ENCODE measurements around the gene SNRPA1.

The SNRPA1 gene

GRCh38 chr15:101256757-101257156, 38.3 kb downstream of the SNRPA1 start:
- no peak for DNase-seq

DNA sequence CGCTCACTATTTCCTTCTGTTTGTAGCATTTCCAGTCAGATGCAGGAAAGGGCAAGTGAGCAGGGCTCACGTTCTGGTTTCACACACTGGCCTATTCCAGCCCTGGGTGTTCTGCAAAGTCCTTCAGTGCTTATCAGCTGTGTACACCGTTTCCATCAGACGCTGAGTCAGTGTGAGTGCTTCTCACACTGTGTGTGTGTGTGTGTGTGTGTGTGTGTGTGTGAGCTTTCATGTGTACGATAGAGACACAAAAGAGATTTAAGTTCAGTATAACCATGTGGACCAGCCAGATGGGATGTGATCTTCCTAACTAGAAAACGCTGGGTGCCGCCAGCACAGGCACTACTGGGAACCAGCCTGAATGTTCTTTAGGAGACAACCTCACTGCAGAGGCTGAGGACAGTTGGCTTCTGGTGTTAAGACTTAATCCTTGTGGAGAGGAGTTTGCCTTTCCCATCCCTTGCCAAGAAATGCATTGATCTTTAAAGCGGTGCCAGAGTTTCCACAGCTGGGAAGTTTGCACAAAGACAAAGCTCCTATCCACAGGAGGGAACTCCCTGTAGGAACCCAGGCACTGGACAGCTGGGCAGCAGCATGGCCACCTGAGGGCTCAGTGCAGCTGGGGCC, 39.3 kb downstream of the SNRPA1 start:
- DNase-seq: no peak

DNA sequence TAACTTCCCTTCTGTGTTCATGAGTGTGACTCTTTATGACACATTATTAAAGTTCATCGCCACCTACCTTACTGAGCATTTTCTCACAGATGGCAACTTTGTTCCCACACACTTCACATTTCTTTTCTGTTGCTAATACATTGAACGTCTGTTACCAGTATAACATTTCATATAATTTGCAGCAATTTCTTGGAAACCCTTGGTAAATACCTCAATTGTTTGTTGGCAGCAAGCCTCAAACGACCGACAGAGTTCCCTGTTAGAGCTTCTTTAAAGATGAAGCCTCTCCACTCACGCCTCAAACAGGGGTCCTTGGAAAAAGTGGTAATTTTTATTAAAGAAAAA, 40.0 kb downstream of the SNRPA1 start:
- DNase-seq: no peak

DNA sequence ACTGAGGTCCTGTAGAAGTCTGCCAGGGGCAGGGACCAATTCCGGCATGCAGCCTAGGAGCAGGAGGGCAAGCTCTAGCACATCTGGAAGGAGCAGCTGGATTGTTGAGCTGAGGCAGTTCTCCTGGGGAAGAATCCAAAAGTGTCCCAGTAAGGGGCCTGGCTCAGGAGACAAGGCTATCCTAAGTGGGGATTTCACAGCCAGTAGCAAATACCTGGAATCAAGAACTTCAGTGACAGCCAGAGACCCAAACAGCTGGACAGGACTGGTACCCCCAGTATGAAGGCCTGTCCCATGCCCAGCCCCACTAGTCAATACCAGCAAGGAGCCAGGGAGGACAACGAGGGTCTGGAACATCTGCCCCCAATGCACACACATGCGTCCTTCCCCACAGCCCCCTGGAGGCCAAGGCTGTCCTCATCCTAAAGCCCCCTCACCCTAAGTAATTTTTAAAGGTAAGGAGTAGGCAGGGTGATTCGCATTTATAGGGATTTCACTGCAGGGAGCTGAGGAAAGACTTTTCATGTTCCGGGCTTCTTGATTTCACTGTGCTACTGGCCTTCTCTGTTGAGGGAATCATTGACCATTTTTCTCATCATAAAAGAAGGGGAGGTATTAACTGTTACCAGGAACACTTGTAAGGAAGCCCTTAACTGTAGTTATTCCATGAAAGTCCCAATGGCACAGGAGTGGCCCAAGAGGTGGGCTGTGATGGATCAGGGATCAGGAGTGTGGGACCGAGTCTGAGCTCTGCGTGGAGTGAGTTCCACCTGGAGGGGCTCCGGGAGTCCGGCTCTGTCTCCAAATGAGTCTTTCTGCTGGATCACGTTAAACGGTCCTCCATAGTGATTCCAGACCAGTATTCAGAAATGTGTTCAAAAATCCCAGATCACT, 40.6 kb downstream of the SNRPA1 start:
- DNase-seq: no peak

- no peak for DNase-seq
Observed at GRCh38 chr15:101252836-101253235, 42.2 kb downstream of the SNRPA1 start.

DNA sequence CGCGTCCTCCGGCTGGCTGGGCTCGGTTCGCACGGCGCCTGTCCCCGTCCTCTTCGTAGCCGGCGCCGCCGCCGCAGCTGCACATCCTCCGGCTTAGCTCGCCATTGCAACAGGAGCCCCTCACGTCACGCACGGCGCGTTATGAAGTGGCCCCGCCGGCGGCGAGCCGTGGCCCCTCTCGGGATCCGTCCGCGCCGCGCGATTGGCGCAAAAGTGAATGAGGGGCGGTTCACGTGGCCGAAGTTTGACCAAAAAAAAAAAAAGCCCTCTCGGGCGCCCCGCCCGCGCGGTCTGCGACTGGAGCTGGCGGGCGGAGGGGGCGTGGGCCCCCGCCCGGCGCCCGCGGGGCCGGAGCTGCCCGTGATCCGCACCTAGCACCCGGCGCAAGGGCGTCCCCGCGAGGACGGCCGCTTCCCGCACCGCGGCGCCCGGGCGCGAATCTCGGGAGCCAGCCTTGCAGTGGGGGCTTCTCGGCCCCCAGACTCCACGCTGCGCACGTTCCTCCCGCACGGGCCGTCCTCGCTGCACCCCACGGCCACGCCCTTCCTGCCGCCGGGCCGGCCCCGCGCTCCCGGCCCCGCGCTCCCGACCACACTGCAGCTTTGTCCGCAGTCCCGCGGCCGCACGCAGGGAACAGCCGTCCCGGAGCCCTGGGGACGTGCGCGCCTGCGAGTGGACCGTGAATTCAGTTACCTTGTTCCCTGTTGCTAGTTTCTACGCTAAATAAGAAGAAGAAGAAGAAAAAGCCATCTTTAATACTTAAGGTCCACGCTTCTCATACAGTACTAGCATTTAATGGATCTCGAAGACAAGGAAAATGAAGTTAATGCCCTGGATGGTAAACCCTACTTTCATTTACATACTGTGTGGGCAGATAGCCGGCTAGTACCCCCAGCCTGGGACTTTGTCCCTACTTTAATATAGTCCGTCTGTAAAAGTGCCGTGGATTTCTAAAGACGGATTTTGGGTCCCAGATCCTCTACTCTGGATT, 42.9 kb downstream of the SNRPA1 start, which contains the start of gene CHSY1:
TSS of gene CHSY1 (minus strand) at position 219 of the 991 bp plus-strand sequence. CDS start 592 bp downstream, outside the sequence.
- DNase-seq: peak; percentile 88

GRCh38 chr15:101250873-101251829, 43.9 kb downstream of the SNRPA1 start:
- DNase-seq: no peak

GRCh38 chr15:101250341-101250831, 44.7 kb downstream of the SNRPA1 start:
- no peak for DNase-seq

DNA sequence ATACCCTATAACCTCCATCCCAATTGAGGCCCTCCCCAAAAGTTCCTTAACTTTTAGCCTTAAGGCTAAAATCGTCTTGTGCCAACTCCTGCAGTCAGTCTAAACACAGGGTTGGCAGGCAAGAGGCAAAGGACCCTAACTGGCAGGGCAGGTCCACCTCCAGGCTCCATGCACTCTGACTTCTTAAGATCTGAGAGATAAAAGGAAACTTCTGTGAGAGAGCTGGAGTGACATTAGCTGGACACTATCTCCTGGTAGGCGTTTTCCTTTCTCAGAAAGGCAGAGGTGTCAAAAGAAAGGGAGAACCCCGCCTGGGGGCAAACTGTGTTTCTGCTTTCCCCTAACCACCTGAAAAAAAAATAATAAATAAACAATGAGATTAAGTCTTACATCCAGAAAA, 46.8 kb downstream of the SNRPA1 start:
- DNase-seq: no peak

DNA sequence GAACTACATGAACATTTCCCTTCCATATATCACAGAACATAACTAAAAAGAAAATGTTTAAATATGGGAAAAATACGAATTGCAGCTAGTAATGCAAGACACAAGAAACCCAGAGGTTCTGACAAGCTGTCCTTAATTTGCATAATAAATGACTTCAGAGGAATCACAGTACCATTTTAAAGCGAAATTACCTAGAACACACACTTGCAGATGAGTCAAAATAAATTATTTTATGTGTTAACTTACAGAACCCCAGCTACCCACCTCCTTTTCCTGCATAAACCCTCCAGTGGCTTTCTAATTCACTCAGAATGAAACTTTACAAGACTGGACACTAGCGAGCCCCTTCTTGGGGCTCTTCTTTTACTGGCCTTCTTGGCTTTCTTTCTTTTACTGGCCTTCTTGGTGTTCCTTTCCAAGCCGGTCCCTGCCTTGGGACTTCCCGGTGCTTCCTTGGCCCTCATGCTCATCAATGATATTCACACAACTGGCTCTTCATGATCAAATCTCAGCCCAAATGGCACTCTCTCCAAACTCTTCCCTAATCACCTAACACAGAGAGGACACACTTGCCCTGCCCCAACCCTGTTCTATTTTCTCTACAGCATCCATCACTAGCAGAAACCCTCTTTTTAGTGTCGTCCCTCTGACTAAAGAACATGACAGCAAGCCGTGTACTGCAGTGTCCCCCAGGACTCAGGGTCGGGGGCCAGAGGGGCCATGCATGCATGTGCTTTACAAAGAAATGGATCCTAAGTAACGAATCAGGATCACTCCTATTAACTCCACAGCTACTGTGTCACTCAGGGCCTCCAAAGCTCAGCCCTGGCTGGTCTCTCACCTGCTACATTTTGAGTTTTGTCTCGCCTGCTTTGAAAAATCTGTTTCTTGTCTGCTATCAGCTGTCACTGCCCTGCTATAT, 48.0 kb downstream of the SNRPA1 start:
- DNase-seq: no peak

- DNase-seq: no peak
Observed at GRCh38 chr15:101246391-101246790, 48.7 kb downstream of the SNRPA1 start.

GRCh38 chr15:101244889-101245668, 50.0 kb downstream of the SNRPA1 start:
- no peak for DNase-seq

DNA sequence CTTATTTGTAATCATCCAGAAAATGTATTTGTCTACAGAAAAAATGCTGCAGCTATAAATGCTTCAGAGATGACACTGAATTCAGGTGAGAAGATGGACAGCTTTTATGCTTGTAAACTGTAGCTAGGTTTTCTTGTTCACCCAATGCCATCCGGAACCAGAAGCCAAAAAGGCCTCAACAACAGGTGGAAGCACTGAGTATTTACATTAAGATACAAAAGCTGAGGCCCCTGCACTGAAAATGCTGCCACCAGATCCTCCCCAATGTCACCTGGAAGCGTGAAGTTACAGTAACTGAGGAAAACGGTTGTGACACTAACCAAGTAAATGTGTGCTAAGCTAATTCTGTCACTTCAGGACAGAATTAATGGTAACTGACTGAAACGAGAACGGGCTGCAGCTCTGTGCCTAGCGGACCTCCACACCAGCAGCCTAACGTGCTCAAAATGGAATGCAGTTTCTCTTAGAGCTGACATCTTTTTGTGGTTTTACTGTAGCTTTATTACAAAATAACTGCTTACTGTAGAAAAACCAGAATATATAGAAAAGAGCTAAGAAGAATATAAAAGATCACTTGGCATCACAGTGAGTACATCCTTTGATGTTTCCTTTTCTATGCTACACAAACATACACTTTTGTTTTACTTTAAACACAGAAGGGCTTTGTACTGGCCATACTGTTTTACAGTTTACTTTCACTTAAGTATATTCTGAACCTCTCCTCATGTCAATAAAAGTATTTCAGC, 50.8 kb downstream of the SNRPA1 start:
- DNase-seq: no peak

DNA sequence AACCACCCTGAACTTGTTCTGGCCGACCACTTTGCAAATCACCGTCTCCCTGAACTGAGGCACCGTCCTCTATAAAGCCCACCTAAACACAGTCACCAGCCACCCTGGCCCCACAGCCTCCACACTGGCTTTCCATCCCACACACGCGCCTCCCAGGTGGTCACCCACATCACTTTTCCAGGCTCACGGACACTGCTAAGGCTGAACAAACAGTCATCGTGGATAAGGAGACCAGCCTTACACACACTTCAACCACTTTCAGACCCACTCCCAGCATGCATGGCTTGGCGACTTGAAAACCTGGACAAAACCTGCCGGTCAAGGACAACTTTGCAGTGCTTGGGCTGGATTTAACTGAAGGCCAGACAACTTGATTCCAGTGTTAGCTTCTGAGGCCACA, 51.6 kb downstream of the SNRPA1 start:
- DNase-seq: no peak

GRCh38 chr15:101242999-101243336, 52.1 kb downstream of the SNRPA1 start:
- no peak for DNase-seq

- peak; percentile 86 for DNase-seq
Observed at GRCh38 chr15:101242160-101242998, 52.7 kb downstream of the SNRPA1 start.

DNA sequence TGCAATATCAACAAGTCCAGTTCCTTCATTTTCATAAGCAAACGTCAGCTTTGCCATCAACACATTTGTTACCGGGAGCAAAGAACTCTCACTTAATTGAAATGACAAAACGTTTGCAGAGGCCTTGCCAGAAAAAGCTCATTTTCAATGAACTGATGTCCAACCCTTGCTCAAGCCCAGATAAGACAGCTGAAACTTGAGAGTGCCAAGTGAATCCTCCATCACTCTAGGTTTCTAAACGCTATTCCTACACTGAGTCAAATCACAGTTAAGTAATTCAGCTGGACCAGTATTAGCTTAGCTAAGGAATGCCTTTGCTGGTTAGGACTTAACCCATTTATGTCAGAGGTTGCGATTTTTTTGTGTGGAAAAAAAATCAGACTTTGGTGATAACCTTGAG, 54.7 kb downstream of the SNRPA1 start:
- no peak for DNase-seq

GRCh38 chr15:101239724-101240136, 55.3 kb downstream of the SNRPA1 start:
- no peak for DNase-seq

All from CD4-positive, alpha-beta T cell treated with Interleukin-17A for 1 hour (primary cell).